ENCODE results near the gene RAD18. TPM values are rescaled to one million over a fixed set of nuclear protein-coding genes. Genes with fewer than 3 reads are reported as not detected.

Gene RAD18
- total RNA-seq, 2 experiments from 2014 or later: 39.9 to 44.8 TPM

DNA sequence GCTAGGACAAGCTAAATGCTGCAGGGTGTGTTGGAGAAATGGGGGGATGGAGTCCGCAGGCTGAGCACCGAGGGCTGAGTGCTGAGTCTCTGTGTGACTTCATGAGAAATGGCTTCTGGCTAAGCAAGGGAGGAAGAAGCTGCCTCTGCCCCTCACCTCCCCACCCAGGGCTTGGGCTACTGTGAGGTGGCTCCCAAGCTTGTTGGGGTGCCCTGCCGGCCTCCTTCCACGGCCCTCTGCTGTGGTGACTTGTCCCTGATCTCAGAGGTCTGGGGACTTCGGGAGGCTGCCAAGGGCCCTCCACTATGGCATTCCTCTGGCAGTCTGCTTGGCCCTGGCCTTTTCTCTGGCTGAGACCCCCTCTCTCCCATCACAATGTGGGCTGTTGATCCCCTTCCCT, 30.1 kb upstream of the RAD18 start:
- DNase-seq (ENCODE audit: low spot score): no peak
- Histone ChIP-seq H2AFZ (ENCODE audit: low read length) (no peak overlapping the region), H3K27ac (ENCODE audit: low read depth, low read length, poor library complexity, severe bottlenecking) (no peak overlapping the region), H3K79me2 (ENCODE audit: insufficient read depth, low read depth, low read length) (no peaks in the 10 kb centered on the region), H3K9me3 (ENCODE audit: low read length) (no peaks in the 10 kb centered on the region), H3K9me2 (ENCODE audit: insufficient read depth, low read length) (no peaks in the 10 kb centered on the region), H3K36me3 (ENCODE audit: insufficient read depth, low read length) (no peaks in the 10 kb centered on the region), H3K4me3 (ENCODE audit: low read depth, low read length, poor library complexity, severe bottlenecking) (no peak overlapping the region), H3K4me2 (ENCODE audit: low read length) (no peak overlapping the region), H4K20me1 (ENCODE audit: insufficient read depth, low read length) (no peaks in the 10 kb centered on the region), H3K4me1 (ENCODE audit: insufficient read depth, low read length, poor library complexity, severe bottlenecking) (no peaks in the 10 kb centered on the region)
- no peak for TF ChIP-seq EZH2phosphoT487 (IDR thresholded peaks at IDR 0.05; ENCODE audit: borderline replicate concordance, low read depth, low read length)
- TF ChIP-seq, protein P1, sequence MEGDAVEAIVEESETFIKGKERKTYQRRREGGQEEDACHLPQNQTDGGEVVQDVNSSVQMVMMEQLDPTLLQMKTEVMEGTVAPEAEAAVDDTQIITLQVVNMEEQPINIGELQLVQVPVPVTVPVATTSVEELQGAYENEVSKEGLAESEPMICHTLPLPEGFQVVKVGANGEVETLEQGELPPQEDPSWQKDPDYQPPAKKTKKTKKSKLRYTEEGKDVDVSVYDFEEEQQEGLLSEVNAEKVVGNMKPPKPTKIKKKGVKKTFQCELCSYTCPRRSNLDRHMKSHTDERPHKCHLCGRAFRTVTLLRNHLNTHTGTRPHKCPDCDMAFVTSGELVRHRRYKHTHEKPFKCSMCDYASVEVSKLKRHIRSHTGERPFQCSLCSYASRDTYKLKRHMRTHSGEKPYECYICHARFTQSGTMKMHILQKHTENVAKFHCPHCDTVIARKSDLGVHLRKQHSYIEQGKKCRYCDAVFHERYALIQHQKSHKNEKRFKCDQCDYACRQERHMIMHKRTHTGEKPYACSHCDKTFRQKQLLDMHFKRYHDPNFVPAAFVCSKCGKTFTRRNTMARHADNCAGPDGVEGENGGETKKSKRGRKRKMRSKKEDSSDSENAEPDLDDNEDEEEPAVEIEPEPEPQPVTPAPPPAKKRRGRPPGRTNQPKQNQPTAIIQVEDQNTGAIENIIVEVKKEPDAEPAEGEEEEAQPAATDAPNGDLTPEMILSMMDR (conservative IDR thresholded peaks at IDR 0.05; ENCODE audit: low read length): no peak
- intact Hi-C loops (cut with micrococcal nuclease; ENCODE audit: unreplicated experiment): no loop called here
- CTCF ChIA-PET (ENCODE audit: unreplicated experiment): interaction anchor here (0.6 kb wide), 1 partner anchor 288 kb away, joined by 4 read pairs; no protein-coding TSS in a partner anchor
- BruUV-seq (replicated peaks): no TSS peak
- POLR2A ChIA-PET: no interaction called here

DNA sequence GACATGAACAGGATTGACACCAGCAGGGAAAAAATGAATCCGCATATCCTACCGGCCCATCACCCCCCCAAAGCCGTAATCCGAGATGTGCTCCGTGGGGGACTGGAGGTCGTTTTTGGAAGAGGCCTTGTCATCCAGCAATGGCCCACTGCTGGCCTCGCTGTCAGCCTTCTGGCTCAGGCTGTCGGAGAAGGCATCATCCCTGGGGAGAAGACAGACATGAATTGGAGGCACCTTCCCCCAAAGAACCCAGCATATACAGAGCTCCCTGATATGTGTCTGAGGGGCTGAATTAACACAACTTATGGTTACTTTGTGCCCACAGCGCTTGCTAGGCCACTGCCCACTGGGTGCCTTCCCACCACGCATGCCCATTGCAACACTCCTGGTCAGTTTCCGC, 29.6 kb upstream of the RAD18 start:
- H3K36me3 ChIP-seq (ENCODE audit: insufficient read depth, low read length): no peaks in the 10 kb centered on the region
- BruUV-seq (replicated peaks): no TSS peak
- H2AFZ ChIP-seq (ENCODE audit: low read length): no peak overlapping the region
- no peaks in the 10 kb centered on the region for H3K79me2 ChIP-seq (ENCODE audit: insufficient read depth, low read depth, low read length)
- H3K9me2 ChIP-seq (ENCODE audit: insufficient read depth, low read length): no peaks in the 10 kb centered on the region
- no peak overlapping the region for H3K4me2 ChIP-seq (ENCODE audit: low read length)
- POLR2A ChIA-PET: interaction anchor here (0.6 kb wide), 1 partner anchor 44 kb away, joined by 3 read pairs; no protein-coding TSS in a partner anchor
- H3K9me3 ChIP-seq (ENCODE audit: low read length): no peaks in the 10 kb centered on the region
- H4K20me1 ChIP-seq (ENCODE audit: insufficient read depth, low read length): no peaks in the 10 kb centered on the region
- TF ChIP-seq, protein P1 (conservative IDR thresholded peaks at IDR 0.05; ENCODE audit: low read length): no peak
- no peak for TF ChIP-seq EZH2phosphoT487 (IDR thresholded peaks at IDR 0.05; ENCODE audit: borderline replicate concordance, low read depth, low read length)
- CTCF ChIA-PET (ENCODE audit: unreplicated experiment): interaction anchor here (0.6 kb wide), 1 partner anchor 287 kb away, joined by 4 read pairs; no protein-coding TSS in a partner anchor
- intact Hi-C loops (cut with micrococcal nuclease; ENCODE audit: unreplicated experiment): no loop called here
- H3K4me3 ChIP-seq (ENCODE audit: low read depth, low read length, poor library complexity, severe bottlenecking): no peak overlapping the region
- H3K4me1 ChIP-seq (ENCODE audit: insufficient read depth, low read length, poor library complexity, severe bottlenecking): no peaks in the 10 kb centered on the region
- no peak overlapping the region for H3K27ac ChIP-seq (ENCODE audit: low read depth, low read length, poor library complexity, severe bottlenecking)
- no peak for DNase-seq (ENCODE audit: low spot score)

DNA sequence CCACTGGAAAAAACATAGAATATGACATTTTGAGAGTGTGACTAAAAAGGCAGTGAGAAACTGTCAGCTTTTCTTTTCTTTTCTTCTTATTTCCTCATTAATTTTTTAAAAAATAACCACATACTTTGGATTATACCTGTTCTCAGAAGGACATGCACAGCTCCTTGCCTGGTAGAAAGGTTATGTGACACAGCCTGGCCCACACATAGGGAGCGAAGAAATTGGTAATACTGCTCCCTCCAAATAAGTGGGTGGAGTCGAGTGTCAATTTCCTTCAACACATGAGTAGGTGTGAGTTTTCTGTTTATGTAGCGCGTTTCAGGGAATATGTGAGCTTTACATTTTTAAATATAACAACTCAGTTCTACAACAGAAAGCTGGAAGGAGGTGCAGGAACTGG, 28.9 kb upstream of the RAD18 start:
- no peaks in the 10 kb centered on the region for H3K4me1 ChIP-seq (ENCODE audit: insufficient read depth, low read length, poor library complexity, severe bottlenecking)
- H3K4me2 ChIP-seq (ENCODE audit: low read length): no peak overlapping the region
- H3K4me3 ChIP-seq (ENCODE audit: low read depth, low read length, poor library complexity, severe bottlenecking): no peak overlapping the region
- BruUV-seq (replicated peaks): no TSS peak
- H2AFZ ChIP-seq (ENCODE audit: low read length): no peak overlapping the region
- no peaks in the 10 kb centered on the region for H3K9me3 ChIP-seq (ENCODE audit: low read length)
- no peaks in the 10 kb centered on the region for H4K20me1 ChIP-seq (ENCODE audit: insufficient read depth, low read length)
- no peak for TF ChIP-seq EZH2phosphoT487 (IDR thresholded peaks at IDR 0.05; ENCODE audit: borderline replicate concordance, low read depth, low read length)
- TF ChIP-seq, protein P1 (conservative IDR thresholded peaks at IDR 0.05; ENCODE audit: low read length): no peak
- intact Hi-C loops (cut with micrococcal nuclease; ENCODE audit: unreplicated experiment): no loop called here
- ChIA-PET CTCF (ENCODE audit: unreplicated experiment) (no interaction called here), POLR2A (interaction anchor here (0.6 kb wide), 1 partner anchor 44 kb away, joined by 3 read pairs; no protein-coding TSS in a partner anchor)
- no peaks in the 10 kb centered on the region for H3K9me2 ChIP-seq (ENCODE audit: insufficient read depth, low read length)
- no peaks in the 10 kb centered on the region for H3K79me2 ChIP-seq (ENCODE audit: insufficient read depth, low read depth, low read length)
- H3K36me3 ChIP-seq (ENCODE audit: insufficient read depth, low read length): no peaks in the 10 kb centered on the region
- DNase-seq (ENCODE audit: low spot score): no peak
- no peak overlapping the region for H3K27ac ChIP-seq (ENCODE audit: low read depth, low read length, poor library complexity, severe bottlenecking)
